Transverse colon (tissue), 4 donors: ENCODE data around the gene KCNT2.

ENCODE experiments used
- EP300 ChIP-seq: sonication (generic); formaldehyde crosslinking; IDR thresholded peaks from one replicate; pipeline ENCODE4 v1.6.1; 2017; ENCODE audit warnings: antibody characterized with exemption, low read depth
- POLR2A ChIP-seq: fragments of 450-650 bp; IDR thresholded peaks from one replicate; pipeline ENCODE4 v1.6.1; 2016; ENCODE audit warnings: antibody characterized with exemption, mild to moderate bottlenecking, moderate library complexity
- POLR2AphosphoS5 ChIP-seq, 3 donors: sonication (generic); formaldehyde crosslinking; IDR thresholded peaks; one replicate each; pipeline ENCODE4 v1.6.1; 2016; ENCODE audit warnings: antibody characterized with exemption in 3 of 3
- TF ChIP-seq, protein P1 (sequence below), 5 experiments: fragments of 200-600 bp in 3 of 5; fragments of 450-650 bp in 2 of 5; sonication (generic) in 3 of 5; IDR thresholded peaks; 1 replicate in 2 of 5; 2 replicates in 3 of 5; pipeline ENCODE4 v1.5.1; 2016 to 2017; ENCODE audit warnings: antibody characterized with exemption in 5 of 5, inconsistent platforms in 3 of 5, mild to moderate bottlenecking in 2 of 5, moderate library complexity in 1 of 5

DNA sequence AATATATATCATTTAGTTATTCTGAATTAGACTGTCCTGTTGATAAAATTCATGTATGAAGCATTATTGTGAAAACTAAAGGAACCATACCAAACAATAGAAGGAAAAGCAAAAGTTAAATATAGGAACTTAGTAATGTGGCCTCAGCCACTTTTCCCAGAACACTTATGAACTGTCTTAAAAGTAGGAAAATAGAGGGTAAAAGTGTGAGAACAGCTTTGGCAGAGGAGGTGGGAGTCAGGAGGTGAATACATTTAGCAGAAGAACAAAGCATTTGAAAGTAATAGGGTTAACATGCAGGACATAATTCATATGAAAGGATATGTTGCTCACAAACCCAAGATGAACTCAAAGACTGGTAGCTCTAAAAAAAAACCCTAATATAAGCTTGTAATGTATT is 121.9 kb downstream of the KCNT2 start:
- TF ChIP-seq, protein P1, sequence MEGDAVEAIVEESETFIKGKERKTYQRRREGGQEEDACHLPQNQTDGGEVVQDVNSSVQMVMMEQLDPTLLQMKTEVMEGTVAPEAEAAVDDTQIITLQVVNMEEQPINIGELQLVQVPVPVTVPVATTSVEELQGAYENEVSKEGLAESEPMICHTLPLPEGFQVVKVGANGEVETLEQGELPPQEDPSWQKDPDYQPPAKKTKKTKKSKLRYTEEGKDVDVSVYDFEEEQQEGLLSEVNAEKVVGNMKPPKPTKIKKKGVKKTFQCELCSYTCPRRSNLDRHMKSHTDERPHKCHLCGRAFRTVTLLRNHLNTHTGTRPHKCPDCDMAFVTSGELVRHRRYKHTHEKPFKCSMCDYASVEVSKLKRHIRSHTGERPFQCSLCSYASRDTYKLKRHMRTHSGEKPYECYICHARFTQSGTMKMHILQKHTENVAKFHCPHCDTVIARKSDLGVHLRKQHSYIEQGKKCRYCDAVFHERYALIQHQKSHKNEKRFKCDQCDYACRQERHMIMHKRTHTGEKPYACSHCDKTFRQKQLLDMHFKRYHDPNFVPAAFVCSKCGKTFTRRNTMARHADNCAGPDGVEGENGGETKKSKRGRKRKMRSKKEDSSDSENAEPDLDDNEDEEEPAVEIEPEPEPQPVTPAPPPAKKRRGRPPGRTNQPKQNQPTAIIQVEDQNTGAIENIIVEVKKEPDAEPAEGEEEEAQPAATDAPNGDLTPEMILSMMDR (IDR thresholded peaks at IDR 0.05), result no peak
- TF ChIP-seq POLR2AphosphoS5 (IDR thresholded peaks at IDR 0.05) (no peak), POLR2A (no peak), EP300 (no peak)
